GM23248 (cell line): Measurements from ENCODE around the gene CDKL5. TPM values are rescaled to one million over a fixed set of nuclear protein-coding genes. Genes with fewer than 3 reads are reported as not detected.

ENCODE experiments used
- DNase-seq: peaks from one replicate; pipeline ENCODE4 v3.0.0-alpha.2; 2015
- H2AFZ ChIP-seq: fragments of 200-600 bp; sonication (generic); 2 replicates; pipeline ENCODE4 v1.6.1; 2016; ENCODE audit warnings: antibody characterized with exemption
- H3F3A ChIP-seq: fragments of 200-600 bp; sonication (generic); 2 replicates; pipeline ENCODE4 v1.6.1; 2016; ENCODE audit warnings: mild to moderate bottlenecking, antibody characterized with exemption, mixed run types; ENCODE audit not compliant: insufficient read depth
- H3K27ac ChIP-seq: fragments of 200-600 bp; sonication (generic); 2 replicates; pipeline ENCODE4 v1.5.1; 2016; ENCODE audit warnings: mild to moderate bottlenecking
- H3K27me3 ChIP-seq: fragments of 200-600 bp; sonication (generic); replicated peaks from 2 replicates; pipeline ENCODE4 v1.6.1; 2016; ENCODE audit warnings: mild to moderate bottlenecking; ENCODE audit not compliant: insufficient read depth
- H3K36me3 ChIP-seq: fragments of 200-600 bp; sonication (generic); 2 replicates; pipeline ENCODE4 v1.6.1; 2016; ENCODE audit warnings: low read depth, mild to moderate bottlenecking
- H3K4me1 ChIP-seq: fragments of 200-600 bp; sonication (generic); 2 replicates; pipeline ENCODE4 v1.6.1; 2016; ENCODE audit warnings: mild to moderate bottlenecking; ENCODE audit not compliant: insufficient read depth
- H3K4me2 ChIP-seq: fragments of 200-600 bp; sonication (generic); one replicate; pipeline ENCODE4 v1.6.1; 2016; ENCODE audit warnings: mild to moderate bottlenecking; ENCODE audit not compliant: unreplicated experiment
- H3K4me3 ChIP-seq: fragments of 200-600 bp; sonication (generic); 2 replicates; pipeline ENCODE4 v1.5.1; 2016; ENCODE audit warnings: mild to moderate bottlenecking
- H3K79me2 ChIP-seq: fragments of 200-600 bp; sonication (generic); 2 replicates; pipeline ENCODE4 v1.6.1; 2016; ENCODE audit warnings: mild to moderate bottlenecking; ENCODE audit not compliant: insufficient read depth
- H3K9ac ChIP-seq: fragments of 200-600 bp; sonication (generic); 2 replicates; pipeline ENCODE4 v1.6.1; 2016; ENCODE audit warnings: mild to moderate bottlenecking
- H3K9me2 ChIP-seq: fragments of 200-600 bp; sonication (generic); 2 replicates; pipeline ENCODE4 v1.6.1; 2016; ENCODE audit warnings: mixed run types, mild to moderate bottlenecking, moderate library complexity; ENCODE audit not compliant: insufficient read depth
- H3K9me3 ChIP-seq: fragments of 200-600 bp; sonication (generic); one replicate; pipeline ENCODE4 v1.6.1; 2017; ENCODE audit warnings: low read depth
- H4K20me1 ChIP-seq: fragments of 200-600 bp; sonication (generic); 2 replicates; pipeline ENCODE4 v1.6.0; 2016; ENCODE audit not compliant: insufficient read depth
- EZH2 ChIP-seq: fragments of 200-600 bp; sonication (generic); IDR thresholded peaks from 2 replicates; pipeline ENCODE4 v1.6.1; 2018; ENCODE audit warnings: antibody characterized with exemption, mild to moderate bottlenecking; ENCODE audit not compliant: insufficient read depth, poor library complexity, severe bottlenecking
- EZH2phosphoT487 ChIP-seq: fragments of 200-600 bp; sonication (generic); IDR thresholded peaks from 2 replicates; pipeline ENCODE4 v1.6.1; 2018; ENCODE audit warnings: antibody characterized with exemption, moderate library complexity, mild to moderate bottlenecking, low read depth; ENCODE audit not compliant: insufficient read depth
- WGBS, 2 experiments: methylation state at CpG; one replicate each; pipeline ENCODE4 v1.1.6; 2015 to 2017; ENCODE audit warnings: low lambda C conversion rate in 2 of 2, low coverage in 1 of 2; ENCODE audit errors: missing lambda C conversion rate in 2 of 2; 5-methylcytosine and 5-hydroxymethylcytosine counted together
- in situ Hi-C: fragments of 300-500 bp; cut with MboI; formaldehyde crosslinking; loops from 2 replicates; pipeline ENCODE4 v1.15.0; 2020
- polyA plus RNA-seq: library from polyadenylated mRNA; unstranded; fragments of >200 nt; fragmentation: Nextera tagmentation; extraction: Ambion mirVana; gene quantifications from 2 replicates; pipeline ENCODE4 v1.2.1, GENCODE V29; 2016
- total RNA-seq: library from RNA; depleted of rRNA; stranded (reverse); fragments of >200 nt; shearing (Covaris generic); gene quantifications from 2 replicates; pipeline ENCODE4 v1.2.3, GENCODE V29; 2014

CDKL5 gene
- total and polyA plus RNA-seq, 2 experiments from 2014 or later, result 2.2 to 3.0 TPM

DNA sequence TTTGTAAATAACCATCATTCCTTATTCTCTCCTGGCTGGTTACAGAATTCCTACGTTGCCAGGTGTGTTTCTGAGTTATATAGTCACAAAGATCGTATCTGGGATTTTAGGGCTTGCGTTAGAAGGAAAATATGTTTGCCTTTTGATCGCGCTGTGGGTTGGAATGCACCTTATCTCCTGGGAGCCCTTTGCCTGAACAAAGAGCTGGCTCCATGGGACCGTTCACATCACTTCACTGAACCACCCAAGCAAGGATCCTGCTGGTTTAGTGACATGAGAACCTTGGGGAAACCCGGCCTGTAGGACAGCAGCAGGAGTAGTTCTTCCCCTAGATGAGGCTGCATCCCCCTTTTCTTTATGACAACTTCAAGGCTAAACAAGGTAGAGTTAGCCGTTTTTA, 194.9 kb downstream of the CDKL5 start:
- Histone ChIP-seq H2AFZ (no peak overlapping the region), H3K27me3 (no peaks in the 10 kb centered on the region), H3K4me2 (no peak overlapping the region), H3K4me3 (no peak overlapping the region), H3F3A (no peaks in the 10 kb centered on the region), H3K27ac (no peak overlapping the region), H3K9me3 (no peaks in the 10 kb centered on the region), H4K20me1 (no peaks in the 10 kb centered on the region), H3K36me3 (no peaks in the 10 kb centered on the region), H3K4me1 (no peaks in the 10 kb centered on the region), H3K79me2 (no peaks in the 10 kb centered on the region), H3K9me2 (no peaks in the 10 kb centered on the region), H3K9ac (no peak overlapping the region)
- in situ Hi-C loops, result no loop called here
- DNase-seq, result no peak
- no peak for TF ChIP-seq EZH2
- TF ChIP-seq EZH2phosphoT487, result no peak
- WGBS, 2 experiments, result 94 to 95% methylated on average over 7 to 8 of the region's 8 CpGs

GRCh38 chrX:18624599-18624998, 199.2 kb downstream of the CDKL5 start:
- no peak overlapping the region for H3K9ac ChIP-seq
- in situ Hi-C loops, result no loop called here
- H3K4me3 ChIP-seq, result no peak overlapping the region
- TF ChIP-seq EZH2phosphoT487, result no peak
- no peak for TF ChIP-seq EZH2
- H3F3A ChIP-seq, result no peaks in the 10 kb centered on the region
- H3K9me3 ChIP-seq, result no peaks in the 10 kb centered on the region
- 94 to 100% methylated on average over 2 of the region's 2 CpGs for WGBS, 2 experiments
- no peak for DNase-seq
- H3K79me2 ChIP-seq, result no peaks in the 10 kb centered on the region
- H3K4me2 ChIP-seq, result no peak overlapping the region
- H3K9me2 ChIP-seq, result no peaks in the 10 kb centered on the region
- H2AFZ ChIP-seq, result no peak overlapping the region
- no peaks in the 10 kb centered on the region for H3K27me3 ChIP-seq
- H4K20me1 ChIP-seq, result no peaks in the 10 kb centered on the region
- H3K4me1 ChIP-seq, result no peaks in the 10 kb centered on the region
- no peak overlapping the region for H3K27ac ChIP-seq
- no peaks in the 10 kb centered on the region for H3K36me3 ChIP-seq

DNA sequence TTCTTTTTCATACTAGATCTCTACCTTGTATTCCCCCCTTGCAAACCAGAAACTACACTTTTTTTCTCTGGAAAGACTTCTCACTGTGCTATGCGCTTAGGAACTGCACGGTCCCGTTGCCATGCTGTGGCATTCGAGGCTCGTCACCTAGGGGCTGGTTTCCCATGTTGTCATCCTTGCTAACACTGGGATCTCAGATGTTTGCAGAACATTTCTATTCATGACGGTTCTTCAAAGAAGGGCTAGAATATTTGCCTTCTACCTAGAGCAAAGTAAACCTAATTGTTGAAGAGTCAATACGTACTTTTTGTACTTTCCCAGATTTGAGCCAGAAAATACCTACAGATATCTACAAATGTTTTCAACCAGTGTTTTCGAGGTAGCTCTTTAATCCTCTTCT, 205.5 kb downstream of the CDKL5 start:
- Histone ChIP-seq H4K20me1 (no peaks in the 10 kb centered on the region), H3K36me3 (no peaks in the 10 kb centered on the region), H3K9me2 (no peaks in the 10 kb centered on the region), H3K9me3 (no peaks in the 10 kb centered on the region), H3K27ac (no peak overlapping the region), H3K4me2 (no peak overlapping the region), H2AFZ (no peak overlapping the region), H3K4me3 (no peak overlapping the region), H3K4me1 (no peaks in the 10 kb centered on the region), H3K27me3 (no peaks in the 10 kb centered on the region), H3F3A (no peaks in the 10 kb centered on the region), H3K79me2 (no peaks in the 10 kb centered on the region), H3K9ac (no peak overlapping the region)
- WGBS, 2 experiments, result 99% methylated on average over 8 of the region's 8 CpGs
- in situ Hi-C loops, result no loop called here
- DNase-seq, result no peak
- TF ChIP-seq EZH2phosphoT487 (no peak), EZH2 (no peak)

DNA sequence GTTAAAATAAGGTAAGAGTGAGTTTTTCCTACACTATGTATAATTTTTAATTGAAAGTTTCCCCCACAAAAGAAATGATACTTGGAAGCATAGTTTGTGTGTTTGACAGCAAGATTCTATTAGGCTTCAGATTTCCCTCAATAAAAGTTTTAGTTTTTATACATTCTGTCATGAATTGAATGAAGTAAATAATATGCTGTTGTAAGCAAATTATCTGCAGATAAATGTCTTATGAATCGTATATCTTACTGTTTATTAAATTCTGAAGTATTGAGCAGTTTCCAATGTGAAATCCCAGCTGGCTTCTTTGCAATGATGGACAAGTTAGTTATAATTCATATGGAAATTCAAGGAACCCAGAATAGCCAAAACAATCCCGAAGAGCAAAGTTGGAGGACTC, 213.0 kb downstream of the CDKL5 start:
- Histone ChIP-seq H3K4me2 (no peak overlapping the region), H3K4me1 (no peaks in the 10 kb centered on the region), H3F3A (no peaks in the 10 kb centered on the region), H3K27me3 (no peaks in the 10 kb centered on the region), H3K4me3 (no peak overlapping the region), H2AFZ (no peak overlapping the region), H3K9me2 (no peaks in the 10 kb centered on the region), H3K9me3 (no peaks in the 10 kb centered on the region), H3K27ac (no peak overlapping the region), H3K9ac (no peak overlapping the region), H3K79me2 (no peaks in the 10 kb centered on the region), H3K36me3 (no peaks in the 10 kb centered on the region), H4K20me1 (no peaks in the 10 kb centered on the region)
- TF ChIP-seq EZH2, result no peak
- no peak for TF ChIP-seq EZH2phosphoT487
- no peak for DNase-seq
- in situ Hi-C loops, result no loop called here
- WGBS, 2 experiments, result 78 to 79% methylated on average over 2 of the region's 2 CpGs

DNA sequence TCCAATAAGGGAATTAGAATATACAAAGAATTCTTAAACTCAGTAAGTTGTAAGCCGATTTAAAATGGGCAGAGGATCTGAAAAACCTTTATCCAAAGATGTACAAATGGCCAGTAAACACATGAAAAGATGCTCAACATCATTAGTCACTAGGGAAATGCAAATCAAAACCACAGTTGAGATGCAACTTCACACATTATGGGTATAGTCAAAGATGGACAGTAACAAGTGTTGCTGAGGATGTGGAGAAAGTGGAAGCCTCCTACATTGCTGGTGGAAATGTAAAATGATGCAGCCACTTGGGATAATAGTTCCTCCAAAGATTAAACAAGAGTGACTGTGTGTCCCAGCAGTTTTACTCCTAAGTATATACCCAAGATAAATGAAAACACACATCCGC, 213.9 kb downstream of the CDKL5 start:
- Histone ChIP-seq H3K9me3 (no peaks in the 10 kb centered on the region), H2AFZ (no peak overlapping the region), H3K4me1 (no peaks in the 10 kb centered on the region), H3K27ac (no peak overlapping the region), H3F3A (no peaks in the 10 kb centered on the region), H3K9me2 (no peaks in the 10 kb centered on the region), H3K4me3 (no peak overlapping the region), H3K9ac (no peak overlapping the region), H3K27me3 (no peaks in the 10 kb centered on the region), H3K36me3 (no peaks in the 10 kb centered on the region), H4K20me1 (no peaks in the 10 kb centered on the region), H3K4me2 (no peak overlapping the region), H3K79me2 (no peaks in the 10 kb centered on the region)
- in situ Hi-C loops, result no loop called here
- no peak for TF ChIP-seq EZH2phosphoT487
- no peak for TF ChIP-seq EZH2
- no peak for DNase-seq
- 98 to 100% methylated on average over 2 of the region's 2 CpGs for WGBS, 2 experiments
